Urothelium cell line (cell line): ENCODE data around the gene CTSC.
A peak's percentile ranks its signal among the peaks of the same experiment; 100 is the strongest.
"Not testable (repeated sequence)": the region's sequence is repeated elsewhere in the genome, so short reads cannot be mapped to it uniquely, and the experiment has no call there.

Experiments
- DNase-seq: peaks from one replicate; pipeline ENCODE4 v3.0.0; 2011; ENCODE audit warnings: low spot score, mixed read lengths
- FAIRE-seq: peaks from 2 replicates; lab custom pipeline; 2011; peaks lifted over from hg19 to GRCh38; lab: Jason Lieb, UNC

The CTSC gene

GRCh38 chr11:88353386-88353785 is 15.8 kb upstream of the CTSC start:
- FAIRE-seq (no peak), DNase-seq (no peak)

- FAIRE-seq (no peak), DNase-seq (no peak)
These were observed 14.6 kb upstream of the CTSC start for GRCh38 chr11:88352139-88352538.

GRCh38 chr11:88348870-88349269 is 11.3 kb upstream of the CTSC start:
- DNase-seq = no peak
- no peak for FAIRE-seq

GRCh38 chr11:88345949-88346348 is 8.4 kb upstream of the CTSC start:
- no peak for FAIRE-seq
- DNase-seq = no peak

- no peak for FAIRE-seq
- peak; percentile 23 for DNase-seq
These were observed 7.9 kb upstream of the CTSC start for GRCh38 chr11:88345408-88345807.

- DNase-seq = no peak
- FAIRE-seq = no peak
These were observed 7.3 kb upstream of the CTSC start for GRCh38 chr11:88344869-88345268.

GRCh38 chr11:88341522-88342251 is 4.2 kb upstream of the CTSC start:
- FAIRE-seq = no peak
- DNase-seq = no peak

GRCh38 chr11:88340366-88340935 is 2.9 kb upstream of the CTSC start:
- DNase-seq = no peak
- no peak for FAIRE-seq

- FAIRE-seq = no peak
- DNase-seq = peak; percentile 56
These were observed 592 bp upstream of the CTSC start for GRCh38 chr11:88337987-88338668.

GRCh38 chr11:88335284-88335683 is 2.3 kb downstream of the CTSC start:
- FAIRE-seq = no peak

GRCh38 chr11:88333862-88334261 is 3.7 kb downstream of the CTSC start:
- DNase-seq (no peak), FAIRE-seq (no peak)

More at GRCh38 chr11:88335284-88335683, 2.3 kb downstream of the CTSC start:
- no peak for DNase-seq

- DNase-seq (no peak), FAIRE-seq (no peak)
These were observed 4.7 kb downstream of the CTSC start for GRCh38 chr11:88332851-88333250.

- FAIRE-seq = no peak
- DNase-seq = no peak
These were observed 6.6 kb downstream of the CTSC start for GRCh38 chr11:88330826-88331428.

GRCh38 chr11:88329563-88330250 is 7.8 kb downstream of the CTSC start:
- no peak for FAIRE-seq
- DNase-seq = no peak

GRCh38 chr11:88327462-88328143 is 9.9 kb downstream of the CTSC start:
- no peak for DNase-seq
- FAIRE-seq = no peak

GRCh38 chr11:88327061-88327460 is 10.5 kb downstream of the CTSC start:
- FAIRE-seq (no peak), DNase-seq (no peak)

GRCh38 chr11:88326099-88326498 is 11.4 kb downstream of the CTSC start:
- FAIRE-seq = no peak
- DNase-seq = no peak

- no peak for DNase-seq
- no peak for FAIRE-seq
These were observed 12.8 kb downstream of the CTSC start for GRCh38 chr11:88324562-88325345.

- not testable (repeated sequence) for DNase-seq, FAIRE-seq
These were observed 14.7 kb downstream of the CTSC start for GRCh38 chr11:88322881-88323280.

- not testable (repeated sequence) for FAIRE-seq, DNase-seq
These were observed 16.1 kb downstream of the CTSC start for GRCh38 chr11:88321412-88321811.
